Body of pancreas (tissue), 4 donors: ENCODE measurements around the gene PLAAT2. TPM values are rescaled to one million over a fixed set of nuclear protein-coding genes. Genes with fewer than 3 reads are reported as not detected.
A peak's percentile ranks its signal among the peaks of the same experiment; 100 is the strongest.

Source experiments
- ATAC-seq: fragments of 150-250 bp; one replicate; pipeline ENCODE4 v1.9.1; 2016
- DNase-seq, 4 donors: peaks; one replicate each; pipeline ENCODE4 v3.0.0-alpha.2; 2019
- H3K27ac ChIP-seq, 4 donors: fragments of 200-600 bp; sonication (generic); 1 replicate in 3 of 4; 2 replicates in 1 of 4; pipeline versions ENCODE4 v1.5.1 to v1.6.1; 2016 to 2019; ENCODE audit warnings: mild to moderate bottlenecking in 1 of 4, mixed read lengths in 1 of 4, moderate library complexity in 1 of 4
- H3K27me3 ChIP-seq, 2 donors: fragments of 200-600 bp; sonication (generic); one replicate each; pipeline ENCODE4 v1.6.0; 2016; ENCODE audit warnings: mild to moderate bottlenecking in 1 of 2
- H3K36me3 ChIP-seq, 2 donors: fragments of 200-600 bp; sonication (generic); replicated peaks in 1 of 2; 2 replicates each; pipeline ENCODE4 v1.5.1; 2016; ENCODE audit warnings: low read depth in 2 of 2; ENCODE audit not compliant: insufficient read depth in 1 of 2
- H3K4me1 ChIP-seq: fragments of 200-600 bp; sonication (generic); one replicate; pipeline ENCODE4 v1.6.0; 2016
- H3K4me3 ChIP-seq, 2 donors: fragments of 200-600 bp; sonication (generic); 1 replicate in 1 of 2; 2 replicates in 1 of 2; pipeline ENCODE4 v1.5.1; 2016 to 2019
- H3K9me3 ChIP-seq, 3 donors: fragments of 200-600 bp; sonication (generic); 1 replicate in 2 of 3; 2 replicates in 1 of 3; pipeline ENCODE4 v1.5.1; 2016
- CTCF ChIP-seq, 7 experiments: fragments of 450-650 bp in 4 of 7; fragments of 200-600 bp in 3 of 7; sonication (generic) in 3 of 7; IDR thresholded peaks; one replicate each; pipeline ENCODE4 v1.5.1; 2016 to 2019; ENCODE audit warnings: antibody characterized with exemption in 7 of 7
- POLR2A ChIP-seq, 3 donors: fragments of 450-650 bp; IDR thresholded peaks; one replicate each; pipeline ENCODE4 v1.6.1; 2016; ENCODE audit warnings: antibody characterized with exemption in 3 of 3, mild to moderate bottlenecking in 2 of 3
- whole genome bisulfite sequencing, 2 donors: methylation state at CpG; one replicate each; pipeline ENCODE4 v1.1.5; 2017; 5-methylcytosine and 5-hydroxymethylcytosine counted together
- intact Hi-C: fragments of 100-400 bp; cut with DNase I; formaldehyde crosslinking; loops from one replicate; pipeline ENCODE4 v1.15.1; 2023
- total RNA-seq, 2 donors: library from RNA; depleted of rRNA; stranded (reverse); fragments of >200 nt; gene quantifications; one replicate each; pipeline ENCODE4 v1.1.0, GENCODE V29; 2016

The PLAAT2 gene
- not detected for total RNA-seq

- WGBS, 2 donors: 89 to 91% methylated on average over 13 of the region's 13 CpGs
- no peak for DNase-seq
- H3K27ac ChIP-seq: no peak within 1 kb of the TSS
- TF ChIP-seq POLR2A (IDR thresholded peaks at IDR 0.05) (no peak), CTCF (IDR thresholded peaks at IDR 0.05) (no peak)
- H3K4me3 ChIP-seq: no peak within 1 kb of the TSS
- H3K9me3 ChIP-seq: no peaks in the 10 kb centered on the region
- no peaks in the 10 kb centered on the region for H3K36me3 ChIP-seq
- ATAC-seq: no peak
- H3K27me3 ChIP-seq: no peaks in the 10 kb centered on the region
- H3K4me1 ChIP-seq: peaks cover 14% of the 10 kb centered on the region
- intact Hi-C loops: no loop called here
Observed at GRCh38 chr11:63563201-63564055, at the start of gene PLAAT2. Gene PLAAT2 (minus strand): TSS chr11:63563379. CDS start chr11:63563324, 55 bp downstream.

- Histone ChIP-seq H3K4me3 (no peak overlapping the region), H3K4me1 (peaks cover 18% of the 10 kb centered on the region), H3K36me3 (no peaks in the 10 kb centered on the region), H3K27me3 (no peaks in the 10 kb centered on the region), H3K27ac (no peak overlapping the region), H3K9me3 (no peaks in the 10 kb centered on the region)
- intact Hi-C loops: no loop called here
- DNase-seq (no peak), ATAC-seq (no peak)
- no peak for TF ChIP-seq CTCF (IDR thresholded peaks at IDR 0.05)
- TF ChIP-seq POLR2A (IDR thresholded peaks at IDR 0.05): no peak
Observed at GRCh38 chr11:63612181-63612580, 49.0 kb upstream of the PLAAT2 start.

GRCh38 chr11:63611395-63611747, 48.2 kb upstream of the PLAAT2 start:
- H3K4me3 ChIP-seq: no peak overlapping the region
- intact Hi-C loops: no loop called here
- ATAC-seq: no peak

GRCh38 chr11:63610604-63611394, 47.6 kb upstream of the PLAAT2 start:
- Histone ChIP-seq H3K27me3 (no peaks in the 10 kb centered on the region), H3K9me3 (no peaks in the 10 kb centered on the region), H3K4me1 (peaks cover 18% of the 10 kb centered on the region), H3K27ac (peak overlapping the region in 1 of 4 donors; percentile 29), H3K36me3 (no peaks in the 10 kb centered on the region), H3K4me3 (no peak overlapping the region)
- WGBS, 2 donors: 75 to 88% methylated on average over 14 of the region's 14 CpGs
- DNase-seq (no peak), ATAC-seq (no peak)
- intact Hi-C loops: no loop called here
- TF ChIP-seq POLR2A (IDR thresholded peaks at IDR 0.05) (no peak), CTCF (IDR thresholded peaks at IDR 0.05) (no peak)

More at GRCh38 chr11:63611395-63611747, 48.2 kb upstream of the PLAAT2 start:
- Histone ChIP-seq H3K27ac (peak overlapping the region in 1 of 4 donors; percentile 29), H3K27me3 (no peaks in the 10 kb centered on the region), H3K4me1 (peaks cover 18% of the 10 kb centered on the region), H3K9me3 (no peaks in the 10 kb centered on the region), H3K36me3 (no peaks in the 10 kb centered on the region)
- 43 to 55% methylated on average over 1 of the region's 1 CpG for WGBS, 2 donors
- TF ChIP-seq POLR2A (IDR thresholded peaks at IDR 0.05) (no peak), CTCF (IDR thresholded peaks at IDR 0.05) (no peak)
- DNase-seq: no peak
